HCT116 (cell line): ENCODE results near the gene RBM19. TPM values are rescaled to one million over a fixed set of nuclear protein-coding genes. Genes with fewer than 3 reads are reported as not detected.

Experiments
- ATAC-seq: fragments of 200-7000 bp; cut with Tn5 transposase; 2 replicates; pipeline ENCODE4 v1.9.1; 2020; ENCODE audit warnings: mild to moderate bottlenecking, moderate library complexity
- BruUV-seq: library from RNA; stranded (reverse); fragments of 400-500 nt; replicated peaks from 2 replicates; lab custom pipeline; 2021; lab: Mats Ljungman, UMichigan
- CTCF ChIA-PET: fragments of 300-600 bp; sonication (Branson Sonifier 250); formaldehyde crosslinking; loops from one replicate; lab custom pipeline; 2021; ENCODE audit warnings: antibody characterized with exemption; lab: Charles Lee
- POLR2A ChIA-PET: fragments of 300-600, 350-600 bp; sonication (Branson Sonifier 250); formaldehyde crosslinking; loops from one replicate; lab custom pipeline; 2021; ENCODE audit warnings: antibody characterized with exemption; lab: Charles Lee
- RAD21 ChIA-PET, 2 experiments: fragments of 300-600 bp; sonication (Branson Sonifier 250); formaldehyde crosslinking; loops; one replicate each; lab custom pipeline; 2023; ENCODE audit warnings: low total read pairs in 2 of 2; ENCODE audit not compliant: uncharacterized antibody in 2 of 2, unreplicated experiment in 2 of 2, low non-redundant PET in 1 of 2; lab: Charles Lee
- DNase-seq: peaks from one replicate; pipeline ENCODE4 v3.0.0-alpha.2; 2010; ENCODE audit warnings: low read depth, low spot score
- H2AFZ ChIP-seq: fragments of 200-600 bp; shearing (Covaris generic), sonication (generic); 2 replicates; pipeline ENCODE4 v1.6.1; 2017; ENCODE audit warnings: low read depth, mixed run types, mixed read lengths, antibody characterized with exemption, low read length; ENCODE audit not compliant: poor library complexity, severe bottlenecking
- H3K27ac ChIP-seq: 2 replicates; pipeline ENCODE4 v1.5.1; 2012; ENCODE audit warnings: low read depth, low read length
- H3K27me3 ChIP-seq: fragments of 200-600 bp; sonication (generic); 2 replicates; pipeline ENCODE4 v1.6.1; 2016; ENCODE audit warnings: mixed run types, low read length, mixed read lengths; ENCODE audit not compliant: insufficient read depth
- H3K36me3 ChIP-seq, 2 experiments: fragments of 200-500 bp in 1 of 2; fragments of 200-600 bp in 1 of 2; sonication (Bioruptor generic) in 1 of 2; sonication (generic) in 1 of 2; 2 replicates each; pipeline versions ENCODE4 v1.5.1 to v1.6.1; 2014 to 2016; ENCODE audit warnings: low read length in 2 of 2, inconsistent platforms in 1 of 2, mixed read lengths in 1 of 2, mixed run types in 1 of 2; ENCODE audit not compliant: insufficient read depth in 2 of 2, control insufficient read depth in 1 of 2
- H3K4me1 ChIP-seq, 2 experiments: fragments of 200-600 bp in 1 of 2; sonication (generic) in 1 of 2; 2 replicates each; pipeline versions ENCODE4 v1.5.1 to v1.6.1; 2012 to 2017; ENCODE audit warnings: low read length in 2 of 2, inconsistent platforms in 1 of 2, mild to moderate bottlenecking in 1 of 2, mixed read lengths in 1 of 2, mixed run types in 1 of 2, moderate library complexity in 1 of 2; ENCODE audit not compliant: insufficient read depth in 2 of 2, control insufficient read depth in 1 of 2
- H3K4me2 ChIP-seq: fragments of 200-600 bp; sonication (generic); 2 replicates; pipeline ENCODE4 v1.6.1; 2017; ENCODE audit warnings: mixed run types, low read length, mixed read lengths
- H3K4me3 ChIP-seq, 2 experiments: fragments of 200-600 bp in 1 of 2; sonication (generic) in 1 of 2; replicated peaks in 1 of 2; 2 replicates each; pipeline ENCODE4 v1.5.1; 2011 to 2016; ENCODE audit warnings: low read length in 2 of 2, control low read depth in 1 of 2, low read depth in 1 of 2, mild to moderate bottlenecking in 1 of 2, mixed read lengths in 1 of 2, mixed run types in 1 of 2
- H3K79me2 ChIP-seq: fragments of 200-600 bp; sonication (generic); 2 replicates; pipeline ENCODE4 v1.6.1; 2017; ENCODE audit warnings: mild to moderate bottlenecking, mixed run types, low read length, moderate library complexity, mixed read lengths; ENCODE audit not compliant: insufficient read depth
- H3K9ac ChIP-seq: fragments of 200-600 bp; sonication (generic); 2 replicates; pipeline ENCODE4 v1.6.1; 2016; ENCODE audit warnings: low read length, mixed read lengths
- H3K9me2 ChIP-seq: fragments of 200-600 bp; sonication (generic), shearing (Covaris generic); 2 replicates; pipeline ENCODE4 v1.6.1; 2017; ENCODE audit warnings: mixed run types, mild to moderate bottlenecking, moderate library complexity; ENCODE audit not compliant: insufficient read depth
- H3K9me3 ChIP-seq, 2 experiments: fragments of 200-500 bp in 1 of 2; fragments of 200-600 bp in 1 of 2; sonication (Bioruptor generic) in 1 of 2; sonication (generic) in 1 of 2; 2 replicates each; pipeline ENCODE4 v1.6.1; 2014 to 2017; ENCODE audit warnings: low read length in 2 of 2, mixed read lengths in 2 of 2, inconsistent platforms in 1 of 2, low read depth in 1 of 2, mild to moderate bottlenecking in 1 of 2, mixed run types in 1 of 2, moderate library complexity in 1 of 2; ENCODE audit not compliant: control insufficient read depth in 1 of 2, insufficient read depth in 1 of 2
- H4K20me1 ChIP-seq: fragments of 200-600 bp; sonication (generic), shearing (Covaris generic); 2 replicates; pipeline ENCODE4 v1.6.1; 2017; ENCODE audit warnings: mixed run types, mild to moderate bottlenecking, moderate library complexity; ENCODE audit not compliant: insufficient read depth
- CBX3 ChIP-seq: IDR thresholded peaks from 2 replicates; pipeline ENCODE4 v1.6.1; 2012; ENCODE audit warnings: low read depth
- CEBPB ChIP-seq: IDR thresholded peaks from 2 replicates; pipeline ENCODE4 v1.6.1; 2012; ENCODE audit warnings: low read depth
- EZH2 ChIP-seq: fragments of 200-600 bp; sonication (generic); IDR thresholded peaks from 2 replicates; pipeline ENCODE4 v1.6.1; 2017; ENCODE audit warnings: antibody characterized with exemption, mixed run types
- JUND ChIP-seq: IDR thresholded peaks from 2 replicates; pipeline ENCODE4 v1.6.1; 2012
- SIN3A ChIP-seq: IDR thresholded peaks from 2 replicates; pipeline ENCODE4 v1.6.1; 2012; ENCODE audit warnings: low read depth
- SP1 ChIP-seq: IDR thresholded peaks from 2 replicates; pipeline ENCODE4 v1.6.1; 2012; ENCODE audit warnings: low read depth
- ZFX ChIP-seq: fragments of 450-650 bp; IDR thresholded peaks from 2 replicates; pipeline ENCODE4 v1.6.1; 2017
- ZNF274 ChIP-seq: fragments of 200-500 bp; sonication (Bioruptor generic); IDR thresholded peaks from 2 replicates; pipeline ENCODE4 v1.6.1; 2014; ENCODE audit warnings: mild to moderate bottlenecking, low read depth, low read length, inconsistent platforms
- intact Hi-C: fragments of 100-400 bp; cut with micrococcal nuclease; formaldehyde crosslinking; loops from 2 replicates; pipeline ENCODE4 v1.10.0; 2022
- total RNA-seq: library from RNA; stranded (reverse); gene quantifications from one replicate; pipeline ENCODE4 v1.2.1, GENCODE V29; 2021; ENCODE audit not compliant: unreplicated experiment
- TF ChIP-seq, protein P1 (sequence below): IDR thresholded peaks from 2 replicates; pipeline ENCODE4 v1.6.1; 2011; ENCODE audit warnings: mild to moderate bottlenecking, low read length, moderate library complexity; ENCODE audit not compliant: insufficient replicate concordance; ENCODE audit errors: extremely low read depth
- TF ChIP-seq, protein P2 (sequence below): IDR thresholded peaks from 2 replicates; pipeline ENCODE4 v1.6.1; 2012
- TF ChIP-seq, protein P3 (sequence below): IDR thresholded peaks from 2 replicates; pipeline ENCODE4 v1.6.1; 2012; ENCODE audit warnings: low read depth
- TF ChIP-seq, protein P4 (sequence below): IDR thresholded peaks from 2 replicates; pipeline ENCODE4 v1.6.1; 2012

RBM19 gene
- total RNA-seq, 1 experiment from 2014 or later: 30.7 TPM

DNA sequence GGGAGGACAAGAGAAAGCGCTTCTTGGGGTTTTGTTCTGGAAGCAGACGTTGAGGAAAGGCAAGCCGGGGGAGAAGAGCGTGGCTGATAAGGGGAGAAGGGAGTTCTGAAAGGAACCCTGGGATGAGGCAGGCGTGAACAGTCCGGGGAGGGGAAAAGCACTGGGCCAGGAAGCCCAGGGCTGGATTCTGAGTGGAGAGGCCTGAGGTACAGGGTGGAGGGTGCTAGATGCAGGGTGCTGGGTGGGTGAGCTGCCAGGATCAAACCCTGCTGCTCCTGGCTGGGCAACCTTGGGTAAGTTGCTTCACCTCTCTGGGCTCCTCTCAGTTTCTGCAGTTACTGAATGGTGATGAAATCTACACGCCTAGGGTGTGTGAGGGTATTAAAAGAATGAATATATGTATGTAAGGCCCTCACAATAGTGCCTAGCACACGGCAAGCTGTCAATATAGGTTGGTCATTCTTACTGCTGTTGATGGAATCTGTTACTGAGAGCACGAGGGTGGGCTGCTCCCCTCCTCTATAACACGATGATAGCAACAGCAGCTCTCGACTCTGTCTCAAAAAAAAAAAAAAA lies 138.5 kb downstream of the RBM19 start:
- Histone ChIP-seq H3K4me1 (no peaks in the 10 kb centered on the region), H3K79me2 (no peaks in the 10 kb centered on the region), H3K27ac (no peak overlapping the region), H3K9ac (no peak overlapping the region), H3K9me2 (no peaks in the 10 kb centered on the region), H3K27me3 (no peaks in the 10 kb centered on the region), H4K20me1 (no peaks in the 10 kb centered on the region), H3K9me3 (no peaks in the 10 kb centered on the region), H3K4me3 (no peak overlapping the region), H3K36me3 (no peaks in the 10 kb centered on the region), H3K4me2 (no peak overlapping the region), H2AFZ (no peak overlapping the region)
- intact Hi-C loops: no loop called here
- ChIA-PET POLR2A (no interaction called here), CTCF (no interaction called here), RAD21 (no interaction called here)
- BruUV-seq: no TSS peak
- no peak for ATAC-seq
- TF ChIP-seq, protein P1, sequence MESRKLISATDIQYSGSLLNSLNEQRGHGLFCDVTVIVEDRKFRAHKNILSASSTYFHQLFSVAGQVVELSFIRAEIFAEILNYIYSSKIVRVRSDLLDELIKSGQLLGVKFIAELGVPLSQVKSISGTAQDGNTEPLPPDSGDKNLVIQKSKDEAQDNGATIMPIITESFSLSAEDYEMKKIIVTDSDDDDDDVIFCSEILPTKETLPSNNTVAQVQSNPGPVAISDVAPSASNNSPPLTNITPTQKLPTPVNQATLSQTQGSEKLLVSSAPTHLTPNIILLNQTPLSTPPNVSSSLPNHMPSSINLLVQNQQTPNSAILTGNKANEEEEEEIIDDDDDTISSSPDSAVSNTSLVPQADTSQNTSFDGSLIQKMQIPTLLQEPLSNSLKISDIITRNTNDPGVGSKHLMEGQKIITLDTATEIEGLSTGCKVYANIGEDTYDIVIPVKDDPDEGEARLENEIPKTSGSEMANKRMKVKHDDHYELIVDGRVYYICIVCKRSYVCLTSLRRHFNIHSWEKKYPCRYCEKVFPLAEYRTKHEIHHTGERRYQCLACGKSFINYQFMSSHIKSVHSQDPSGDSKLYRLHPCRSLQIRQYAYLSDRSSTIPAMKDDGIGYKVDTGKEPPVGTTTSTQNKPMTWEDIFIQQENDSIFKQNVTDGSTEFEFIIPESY: no peak
- TF ChIP-seq, protein P2, sequence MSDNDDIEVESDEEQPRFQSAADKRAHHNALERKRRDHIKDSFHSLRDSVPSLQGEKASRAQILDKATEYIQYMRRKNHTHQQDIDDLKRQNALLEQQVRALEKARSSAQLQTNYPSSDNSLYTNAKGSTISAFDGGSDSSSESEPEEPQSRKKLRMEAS: no peak
- no peak for TF ChIP-seq SIN3A
- no peak for TF ChIP-seq ZFX
- no peak for DNase-seq

DNA sequence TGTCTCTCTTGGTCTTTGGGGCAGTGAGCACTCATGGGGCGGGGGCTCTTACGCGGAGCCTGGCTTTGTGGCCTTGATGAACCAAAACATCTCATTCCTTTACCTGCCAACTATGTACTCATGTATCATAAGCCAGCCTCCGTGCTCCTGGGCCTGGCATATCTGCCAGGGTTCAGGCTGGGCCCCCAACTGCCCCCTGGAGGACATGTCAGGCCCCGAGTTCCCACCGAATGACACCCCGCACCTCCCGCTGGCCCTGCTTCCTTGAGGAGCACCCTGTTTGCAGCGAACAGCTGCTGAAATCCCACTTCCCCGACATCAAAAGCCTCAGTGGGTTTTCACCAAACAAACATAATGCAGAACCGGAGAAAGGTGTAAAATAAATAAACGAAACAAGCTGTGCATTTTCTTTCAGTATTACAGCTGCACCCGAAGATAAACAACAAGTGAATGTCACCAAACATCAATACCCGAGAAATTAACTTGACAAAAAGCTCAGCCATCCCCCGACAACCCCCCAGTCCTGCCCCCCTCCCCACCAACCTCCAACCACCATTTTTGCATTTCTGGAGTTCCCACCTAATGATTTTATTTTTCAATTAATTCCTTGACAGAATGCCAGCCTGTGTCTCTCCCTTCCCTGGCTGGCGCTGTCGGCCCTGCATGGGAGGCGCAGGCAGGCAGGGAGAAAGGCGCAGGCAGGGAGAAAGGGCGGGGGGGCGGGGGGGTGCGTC lies 139.2 kb downstream of the RBM19 start:
- Histone ChIP-seq H3K9me2 (no peaks in the 10 kb centered on the region), H3K4me2 (no peak overlapping the region), H3K27ac (no peak overlapping the region), H2AFZ (no peak overlapping the region), H3K9ac (no peak overlapping the region), H3K27me3 (no peaks in the 10 kb centered on the region), H3K4me1 (no peaks in the 10 kb centered on the region), H3K4me3 (no peak overlapping the region), H4K20me1 (no peaks in the 10 kb centered on the region), H3K9me3 (no peaks in the 10 kb centered on the region), H3K36me3 (no peaks in the 10 kb centered on the region), H3K79me2 (no peaks in the 10 kb centered on the region)
- ChIA-PET RAD21 (no interaction called here), POLR2A (no interaction called here), CTCF (no interaction called here)
- no peak for TF ChIP-seq CBX3
- no peak for TF ChIP-seq SIN3A
- no peak for TF ChIP-seq ZNF274
- TF ChIP-seq SP1: no peak
- TF ChIP-seq, protein P3, sequence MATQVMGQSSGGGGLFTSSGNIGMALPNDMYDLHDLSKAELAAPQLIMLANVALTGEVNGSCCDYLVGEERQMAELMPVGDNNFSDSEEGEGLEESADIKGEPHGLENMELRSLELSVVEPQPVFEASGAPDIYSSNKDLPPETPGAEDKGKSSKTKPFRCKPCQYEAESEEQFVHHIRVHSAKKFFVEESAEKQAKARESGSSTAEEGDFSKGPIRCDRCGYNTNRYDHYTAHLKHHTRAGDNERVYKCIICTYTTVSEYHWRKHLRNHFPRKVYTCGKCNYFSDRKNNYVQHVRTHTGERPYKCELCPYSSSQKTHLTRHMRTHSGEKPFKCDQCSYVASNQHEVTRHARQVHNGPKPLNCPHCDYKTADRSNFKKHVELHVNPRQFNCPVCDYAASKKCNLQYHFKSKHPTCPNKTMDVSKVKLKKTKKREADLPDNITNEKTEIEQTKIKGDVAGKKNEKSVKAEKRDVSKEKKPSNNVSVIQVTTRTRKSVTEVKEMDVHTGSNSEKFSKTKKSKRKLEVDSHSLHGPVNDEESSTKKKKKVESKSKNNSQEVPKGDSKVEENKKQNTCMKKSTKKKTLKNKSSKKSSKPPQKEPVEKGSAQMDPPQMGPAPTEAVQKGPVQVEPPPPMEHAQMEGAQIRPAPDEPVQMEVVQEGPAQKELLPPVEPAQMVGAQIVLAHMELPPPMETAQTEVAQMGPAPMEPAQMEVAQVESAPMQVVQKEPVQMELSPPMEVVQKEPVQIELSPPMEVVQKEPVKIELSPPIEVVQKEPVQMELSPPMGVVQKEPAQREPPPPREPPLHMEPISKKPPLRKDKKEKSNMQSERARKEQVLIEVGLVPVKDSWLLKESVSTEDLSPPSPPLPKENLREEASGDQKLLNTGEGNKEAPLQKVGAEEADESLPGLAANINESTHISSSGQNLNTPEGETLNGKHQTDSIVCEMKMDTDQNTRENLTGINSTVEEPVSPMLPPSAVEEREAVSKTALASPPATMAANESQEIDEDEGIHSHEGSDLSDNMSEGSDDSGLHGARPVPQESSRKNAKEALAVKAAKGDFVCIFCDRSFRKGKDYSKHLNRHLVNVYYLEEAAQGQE: no peak
- TF ChIP-seq CEBPB: no peak
- TF ChIP-seq JUND: no peak
- TF ChIP-seq, protein P4, sequence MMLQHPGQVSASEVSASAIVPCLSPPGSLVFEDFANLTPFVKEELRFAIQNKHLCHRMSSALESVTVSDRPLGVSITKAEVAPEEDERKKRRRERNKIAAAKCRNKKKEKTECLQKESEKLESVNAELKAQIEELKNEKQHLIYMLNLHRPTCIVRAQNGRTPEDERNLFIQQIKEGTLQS: no peak
- no peak for TF ChIP-seq EZH2
- no TSS peak for BruUV-seq
- DNase-seq (no peak), ATAC-seq (peak; percentile 45; the same call in 1 of the 2 replicates)
- intact Hi-C loops: no loop called here
